ENCODE results near the gene KL.
A peak's percentile ranks its signal among the peaks of the same experiment; 100 is the strongest.

KL gene

GRCh38 chr13:33099860-33100259 is 83.6 kb downstream of the KL start:
- POLR2A ChIA-PET = no interaction called here
- no peak for DNase-seq
- CTCF ChIA-PET = interaction anchor here (1.9 kb wide), 1 partner anchor 14 kb away, joined by 4 read pairs; no protein-coding TSS in a partner anchor
- 92% methylated on average over 1 of the region's 3 CpGs for WGBS (ENCODE audit: insufficient coverage)
- no peaks in the 10 kb centered on the region for H3K36me3 ChIP-seq (ENCODE audit: control insufficient read depth in 4 of 4, insufficient read depth in 4 of 4, low read length in 3 of 4)
- H3K4me1 ChIP-seq (ENCODE audit: control extremely low read depth in 1 of 4, control insufficient read depth in 4 of 4, insufficient read depth in 4 of 4, low read length in 3 of 4) = no peaks in the 10 kb centered on the region
- H3K27ac ChIP-seq (ENCODE audit: insufficient read depth in 1 of 2, low read depth in 1 of 2, low read length in 2 of 2, poor library complexity in 1 of 2, severe bottlenecking in 2 of 2) = no peak overlapping the region
- no peak overlapping the region for H3K4me3 ChIP-seq (ENCODE audit: control insufficient read depth in 1 of 7, extremely low read depth in 1 of 7, insufficient read depth in 4 of 7, low read depth in 2 of 7, low read length in 6 of 7)
- H3K27me3 ChIP-seq (replicated peaks in 2 of 5; ENCODE audit: control insufficient read depth in 4 of 5, insufficient read depth in 5 of 5, low read length in 4 of 5) = no peaks in the 10 kb centered on the region
- peaks cover 1 to 16% (median 3%) of the 10 kb centered on the region in 5 experiments for H3K9me3 ChIP-seq (ENCODE audit: control extremely low read depth in 1 of 5, control insufficient read depth in 4 of 5, insufficient read depth in 2 of 5, low read depth in 1 of 5, low read length in 4 of 5)

- ChIA-PET POLR2A (no interaction called here), CTCF (interaction anchor here (1.9 kb wide), 1 partner anchor 13 kb away, joined by 4 read pairs; no protein-coding TSS in a partner anchor)
- no peak for DNase-seq
- Histone ChIP-seq H3K36me3 (ENCODE audit: control insufficient read depth in 4 of 4, insufficient read depth in 4 of 4, low read length in 3 of 4) (no peaks in the 10 kb centered on the region), H3K4me3 (ENCODE audit: control insufficient read depth in 1 of 7, extremely low read depth in 1 of 7, insufficient read depth in 4 of 7, low read depth in 2 of 7, low read length in 6 of 7) (no peak overlapping the region), H3K27ac (ENCODE audit: insufficient read depth in 1 of 2, low read depth in 1 of 2, low read length in 2 of 2, poor library complexity in 1 of 2, severe bottlenecking in 2 of 2) (no peak overlapping the region), H3K9me3 (ENCODE audit: control extremely low read depth in 1 of 5, control insufficient read depth in 4 of 5, insufficient read depth in 2 of 5, low read depth in 1 of 5, low read length in 4 of 5) (peaks cover 1 to 16% (median 3%) of the 10 kb centered on the region in 5 experiments), H3K27me3 (replicated peaks in 2 of 5; ENCODE audit: control insufficient read depth in 4 of 5, insufficient read depth in 5 of 5, low read length in 4 of 5) (no peaks in the 10 kb centered on the region), H3K4me1 (ENCODE audit: control extremely low read depth in 1 of 4, control insufficient read depth in 4 of 4, insufficient read depth in 4 of 4, low read length in 3 of 4) (peaks cover 0 to 6% (median 2%) of the 10 kb centered on the region in 4 experiments)
- WGBS (ENCODE audit: insufficient coverage) = no CpG with 5 or more reads among the region's 3 CpGs
These were observed 84.7 kb downstream of the KL start for GRCh38 chr13:33100886-33101285.

- DNase-seq = no peak
- POLR2A ChIA-PET = no interaction called here
These were observed 85.6 kb downstream of the KL start for GRCh38 chr13:33101835-33102234.

GRCh38 chr13:33103457-33103856 is 87.2 kb downstream of the KL start:
- no peaks in the 10 kb centered on the region for H3K27me3 ChIP-seq (replicated peaks in 2 of 5; ENCODE audit: control insufficient read depth in 4 of 5, insufficient read depth in 5 of 5, low read length in 4 of 5)
- H3K4me3 ChIP-seq (ENCODE audit: control insufficient read depth in 1 of 7, extremely low read depth in 1 of 7, insufficient read depth in 4 of 7, low read depth in 2 of 7, low read length in 6 of 7) = no peak overlapping the region
- H3K27ac ChIP-seq (ENCODE audit: insufficient read depth in 1 of 2, low read depth in 1 of 2, low read length in 2 of 2, poor library complexity in 1 of 2, severe bottlenecking in 2 of 2) = no peak overlapping the region
- ChIA-PET CTCF (no interaction called here), POLR2A (no interaction called here)
- DNase-seq = no peak
- peaks cover 0 to 6% (median 2%) of the 10 kb centered on the region in 4 experiments for H3K4me1 ChIP-seq (ENCODE audit: control extremely low read depth in 1 of 4, control insufficient read depth in 4 of 4, insufficient read depth in 4 of 4, low read length in 3 of 4)
- no peaks in the 10 kb centered on the region for H3K36me3 ChIP-seq (ENCODE audit: control insufficient read depth in 4 of 4, insufficient read depth in 4 of 4, low read length in 3 of 4)
- peaks cover 0 to 3% (median 1%) of the 10 kb centered on the region in 5 experiments for H3K9me3 ChIP-seq (ENCODE audit: control extremely low read depth in 1 of 5, control insufficient read depth in 4 of 5, insufficient read depth in 2 of 5, low read depth in 1 of 5, low read length in 4 of 5)
- WGBS (ENCODE audit: insufficient coverage) = 100% methylated on average over 2 of the region's 4 CpGs

More at GRCh38 chr13:33101835-33102234, 85.6 kb downstream of the KL start:
- peaks cover 1 to 16% (median 3%) of the 10 kb centered on the region in 5 experiments for H3K9me3 ChIP-seq (ENCODE audit: control extremely low read depth in 1 of 5, control insufficient read depth in 4 of 5, insufficient read depth in 2 of 5, low read depth in 1 of 5, low read length in 4 of 5)
- H3K27me3 ChIP-seq (replicated peaks in 2 of 5; ENCODE audit: control insufficient read depth in 4 of 5, insufficient read depth in 5 of 5, low read length in 4 of 5) = no peaks in the 10 kb centered on the region
- no peaks in the 10 kb centered on the region for H3K36me3 ChIP-seq (ENCODE audit: control insufficient read depth in 4 of 4, insufficient read depth in 4 of 4, low read length in 3 of 4)
- 100% methylated on average over 1 of the region's 2 CpGs for WGBS (ENCODE audit: insufficient coverage)
- H3K4me3 ChIP-seq (ENCODE audit: control insufficient read depth in 1 of 7, extremely low read depth in 1 of 7, insufficient read depth in 4 of 7, low read depth in 2 of 7, low read length in 6 of 7) = no peak overlapping the region
- no peak overlapping the region for H3K27ac ChIP-seq (ENCODE audit: insufficient read depth in 1 of 2, low read depth in 1 of 2, low read length in 2 of 2, poor library complexity in 1 of 2, severe bottlenecking in 2 of 2)
- CTCF ChIA-PET = no interaction called here
- peaks cover 0 to 6% (median 2%) of the 10 kb centered on the region in 4 experiments for H3K4me1 ChIP-seq (ENCODE audit: control extremely low read depth in 1 of 4, control insufficient read depth in 4 of 4, insufficient read depth in 4 of 4, low read length in 3 of 4)

GRCh38 chr13:33105387-33106005 is 89.3 kb downstream of the KL start:
- DNase-seq = peak in 2 of 3 donors; percentile 35 to 49
- no peaks in the 10 kb centered on the region for H3K36me3 ChIP-seq (ENCODE audit: control insufficient read depth in 4 of 4, insufficient read depth in 4 of 4, low read length in 3 of 4)
- H3K9me3 ChIP-seq (ENCODE audit: control extremely low read depth in 1 of 5, control insufficient read depth in 4 of 5, insufficient read depth in 2 of 5, low read depth in 1 of 5, low read length in 4 of 5) = peaks cover 0 to 2% (median 0%) of the 10 kb centered on the region in 5 experiments
- no peak overlapping the region for H3K27ac ChIP-seq (ENCODE audit: insufficient read depth in 1 of 2, low read depth in 1 of 2, low read length in 2 of 2, poor library complexity in 1 of 2, severe bottlenecking in 2 of 2)
- CTCF ChIA-PET = no interaction called here
- POLR2A ChIA-PET = no interaction called here
- peaks cover 0 to 6% (median 2%) of the 10 kb centered on the region in 4 experiments for H3K4me1 ChIP-seq (ENCODE audit: control extremely low read depth in 1 of 4, control insufficient read depth in 4 of 4, insufficient read depth in 4 of 4, low read length in 3 of 4)
- H3K4me3 ChIP-seq (ENCODE audit: control insufficient read depth in 1 of 7, extremely low read depth in 1 of 7, insufficient read depth in 4 of 7, low read depth in 2 of 7, low read length in 6 of 7) = no peak overlapping the region
- no peaks in the 10 kb centered on the region for H3K27me3 ChIP-seq (replicated peaks in 2 of 5; ENCODE audit: control insufficient read depth in 4 of 5, insufficient read depth in 5 of 5, low read length in 4 of 5)
- whole genome bisulfite sequencing (ENCODE audit: insufficient coverage) = 51% methylated on average over 9 of the region's 9 CpGs

GRCh38 chr13:33106656-33107360 is 90.6 kb downstream of the KL start:
- H3K36me3 ChIP-seq (ENCODE audit: control insufficient read depth in 4 of 4, insufficient read depth in 4 of 4, low read length in 3 of 4) = no peaks in the 10 kb centered on the region
- H3K27me3 ChIP-seq (replicated peaks in 2 of 5; ENCODE audit: control insufficient read depth in 4 of 5, insufficient read depth in 5 of 5, low read length in 4 of 5) = no peaks in the 10 kb centered on the region
- ChIA-PET CTCF (no interaction called here), POLR2A (no interaction called here)
- 94% methylated on average over 5 of the region's 7 CpGs for WGBS (ENCODE audit: insufficient coverage)
- no peak overlapping the region for H3K27ac ChIP-seq (ENCODE audit: insufficient read depth in 1 of 2, low read depth in 1 of 2, low read length in 2 of 2, poor library complexity in 1 of 2, severe bottlenecking in 2 of 2)
- DNase-seq = no peak
- no peak overlapping the region for H3K4me3 ChIP-seq (ENCODE audit: control insufficient read depth in 1 of 7, extremely low read depth in 1 of 7, insufficient read depth in 4 of 7, low read depth in 2 of 7, low read length in 6 of 7)
- H3K4me1 ChIP-seq (ENCODE audit: control extremely low read depth in 1 of 4, control insufficient read depth in 4 of 4, insufficient read depth in 4 of 4, low read length in 3 of 4) = peaks cover 0 to 6% (median 2%) of the 10 kb centered on the region in 4 experiments
- no peaks in the 10 kb centered on the region for H3K9me3 ChIP-seq (ENCODE audit: control extremely low read depth in 1 of 5, control insufficient read depth in 4 of 5, insufficient read depth in 2 of 5, low read depth in 1 of 5, low read length in 4 of 5)

- Histone ChIP-seq H3K36me3 (ENCODE audit: control insufficient read depth in 4 of 4, insufficient read depth in 4 of 4, low read length in 3 of 4) (no peaks in the 10 kb centered on the region), H3K4me3 (ENCODE audit: control insufficient read depth in 1 of 7, extremely low read depth in 1 of 7, insufficient read depth in 4 of 7, low read depth in 2 of 7, low read length in 6 of 7) (no peak overlapping the region), H3K27me3 (replicated peaks in 2 of 5; ENCODE audit: control insufficient read depth in 4 of 5, insufficient read depth in 5 of 5, low read length in 4 of 5) (no peaks in the 10 kb centered on the region), H3K4me1 (ENCODE audit: control extremely low read depth in 1 of 4, control insufficient read depth in 4 of 4, insufficient read depth in 4 of 4, low read length in 3 of 4) (peaks cover 0 to 6% (median 2%) of the 10 kb centered on the region in 4 experiments), H3K27ac (ENCODE audit: insufficient read depth in 1 of 2, low read depth in 1 of 2, low read length in 2 of 2, poor library complexity in 1 of 2, severe bottlenecking in 2 of 2) (no peak overlapping the region), H3K9me3 (ENCODE audit: control extremely low read depth in 1 of 5, control insufficient read depth in 4 of 5, insufficient read depth in 2 of 5, low read depth in 1 of 5, low read length in 4 of 5) (no peaks in the 10 kb centered on the region)
- POLR2A ChIA-PET = no interaction called here
- no peak for DNase-seq
- 100% methylated on average over 2 of the region's 2 CpGs for WGBS (ENCODE audit: insufficient coverage)
- CTCF ChIA-PET = no interaction called here
These were observed 91.1 kb downstream of the KL start for GRCh38 chr13:33107361-33107760.

Measured in common myeloid progenitor, CD34-positive (primary cell).